SU-DHL-6 (cell line): ENCODE results near the gene ZFYVE1.
"Not testable (repeated sequence)": the region's sequence is repeated elsewhere in the genome, so short reads cannot be mapped to it uniquely, and the experiment has no call there.

ENCODE experiments used
- H2AFZ ChIP-seq: fragments of 200-600 bp; sonication (generic); 2 replicates; pipeline ENCODE4 v1.6.1; 2014; ENCODE audit warnings: low read depth, mild to moderate bottlenecking, moderate library complexity, mixed read lengths, antibody characterized with exemption, low read length; ENCODE audit not compliant: severe bottlenecking
- H3F3A ChIP-seq: fragments of 200-600 bp; shearing (Covaris generic); 2 replicates; pipeline ENCODE4 v1.6.0; 2016; ENCODE audit warnings: antibody characterized with exemption, mild to moderate bottlenecking; ENCODE audit not compliant: insufficient read depth
- H3K27ac ChIP-seq: fragments of 200-600 bp; sonication (generic); 2 replicates; pipeline ENCODE4 v1.5.1; 2016; ENCODE audit warnings: low read depth, mild to moderate bottlenecking, low read length, moderate library complexity, mixed read lengths
- H3K27me3 ChIP-seq: fragments of 200-600 bp; sonication (generic), shearing (Covaris generic); 2 replicates; pipeline ENCODE4 v1.6.0; 2014; ENCODE audit warnings: mild to moderate bottlenecking, low read length
- H3K36me3 ChIP-seq: fragments of 200-600 bp; sonication (generic); 2 replicates; pipeline ENCODE4 v1.6.1; 2014; ENCODE audit warnings: mild to moderate bottlenecking, low read length, mixed read lengths
- H3K4me2 ChIP-seq: fragments of 300-600, 200-600 bp; shearing (Covaris generic), sonication (generic); 2 replicates; pipeline ENCODE4 v1.6.0; 2014; ENCODE audit warnings: low read length, low read depth, mild to moderate bottlenecking; ENCODE audit not compliant: poor library complexity, severe bottlenecking
- H3K4me3 ChIP-seq: fragments of 200-600 bp; sonication (generic); 2 replicates; pipeline ENCODE4 v1.5.1; 2014; ENCODE audit warnings: antibody characterized with exemption, low read length, mild to moderate bottlenecking, mixed read lengths; ENCODE audit not compliant: insufficient read depth, poor library complexity, severe bottlenecking
- H3K79me2 ChIP-seq: fragments of 200-600 bp; sonication (generic); 2 replicates; pipeline ENCODE4 v1.6.1; 2014; ENCODE audit warnings: mild to moderate bottlenecking, low read length, moderate library complexity; ENCODE audit not compliant: insufficient read depth
- H3K9ac ChIP-seq: fragments of 200-600 bp; sonication (generic); 2 replicates; pipeline ENCODE4 v1.7.0; 2014; ENCODE audit warnings: mild to moderate bottlenecking, low read length
- H3K9me2 ChIP-seq: fragments of 200-600 bp; sonication (generic); replicated peaks from 2 replicates; pipeline ENCODE4 v1.6.1; 2014; ENCODE audit warnings: low read length; ENCODE audit not compliant: insufficient read depth
- H3K9me3 ChIP-seq: fragments of 200-600 bp; sonication (generic); 2 replicates; pipeline ENCODE4 v1.6.1; 2014; ENCODE audit warnings: low read length, mixed read lengths; ENCODE audit not compliant: insufficient read depth
- H4K20me1 ChIP-seq: fragments of 200-600 bp; sonication (generic); 2 replicates; pipeline ENCODE4 v1.6.1; 2014; ENCODE audit warnings: low read depth, mild to moderate bottlenecking, antibody characterized with exemption, low read length, moderate library complexity, mixed read lengths
- CTCF ChIP-seq: fragments of 200-600 bp; sonication (generic); IDR thresholded peaks from one replicate; pipeline ENCODE4 v1.5.1; 2017; ENCODE audit warnings: antibody characterized with exemption, mild to moderate bottlenecking, low read length, moderate library complexity; ENCODE audit not compliant: insufficient read depth, poor library complexity, severe bottlenecking
- EZH2phosphoT487 ChIP-seq: fragments of 200-600 bp; sonication (generic), shearing (Covaris generic); conservative IDR thresholded peaks from 2 replicates; pipeline ENCODE4 v1.6.1; 2018; ENCODE audit warnings: mild to moderate bottlenecking, antibody characterized with exemption, low read length, moderate library complexity, mixed read lengths

The ZFYVE1 gene

GRCh38 chr14:72958548-72958947 is 68.4 kb downstream of the ZFYVE1 start:
- Histone ChIP-seq H3K79me2 (no peaks in the 10 kb centered on the region), H3K9ac (no peak overlapping the region), H2AFZ (no peak overlapping the region), H3K4me2 (no peak overlapping the region), H4K20me1 (no peaks in the 10 kb centered on the region), H3K36me3 (no peaks in the 10 kb centered on the region; the same call in 1 of the 2 replicates), H3K9me2 (no peaks in the 10 kb centered on the region), H3K4me3 (no peak overlapping the region), H3K27me3 (no peaks in the 10 kb centered on the region), H3K27ac (no peak overlapping the region), H3K9me3 (no peaks in the 10 kb centered on the region), H3F3A (no peaks in the 10 kb centered on the region)
- TF ChIP-seq CTCF, result no peak
- TF ChIP-seq EZH2phosphoT487, result no peak

GRCh38 chr14:72957213-72957612 is 69.7 kb downstream of the ZFYVE1 start:
- Histone ChIP-seq H2AFZ (no peak overlapping the region), H3K4me3 (no peak overlapping the region), H3K9me3 (no peaks in the 10 kb centered on the region), H3K27me3 (no peaks in the 10 kb centered on the region), H3K9ac (no peak overlapping the region), H3F3A (no peaks in the 10 kb centered on the region), H3K27ac (no peak overlapping the region), H3K79me2 (no peaks in the 10 kb centered on the region), H3K36me3 (no peaks in the 10 kb centered on the region; the same call in 1 of the 2 replicates), H3K9me2 (no peaks in the 10 kb centered on the region), H3K4me2 (no peak overlapping the region), H4K20me1 (no peaks in the 10 kb centered on the region)
- TF ChIP-seq EZH2phosphoT487 (no peak), CTCF (no peak)

GRCh38 chr14:72956741-72957140 is 70.2 kb downstream of the ZFYVE1 start:
- H3K9ac ChIP-seq, H3K4me3 ChIP-seq, H3F3A ChIP-seq, H3K9me2 ChIP-seq, H3K36me3 ChIP-seq, H4K20me1 ChIP-seq, H3K27me3 ChIP-seq, H3K79me2 ChIP-seq, H3K4me2 ChIP-seq, H3K9me3 ChIP-seq, H2AFZ ChIP-seq, H3K27ac ChIP-seq: not testable (repeated sequence)

GRCh38 chr14:72952171-72952570 is 74.7 kb downstream of the ZFYVE1 start:
- H2AFZ ChIP-seq, result no peak overlapping the region
- no peaks in the 10 kb centered on the region for H3K27me3 ChIP-seq
- no peak overlapping the region for H3K9ac ChIP-seq
- H3K27ac ChIP-seq, result no peak overlapping the region
- H3K9me2 ChIP-seq, result no peaks in the 10 kb centered on the region
- no peak overlapping the region for H3K4me2 ChIP-seq
- no peaks in the 10 kb centered on the region for H3K9me3 ChIP-seq
- H3F3A ChIP-seq, result no peaks in the 10 kb centered on the region
- no peaks in the 10 kb centered on the region for H4K20me1 ChIP-seq
- H3K79me2 ChIP-seq, result no peaks in the 10 kb centered on the region
- TF ChIP-seq CTCF (no peak), EZH2phosphoT487 (no peak)
- H3K4me3 ChIP-seq, result no peak overlapping the region
- H3K36me3 ChIP-seq, result peaks cover 5% of the 10 kb centered on the region; the same call in 1 of the 2 replicates
